Measurements from ENCODE around the gene CLDN19.
A peak's percentile ranks its signal among the peaks of the same experiment; 100 is the strongest.
"Not testable (repeated sequence)": the region's sequence is repeated elsewhere in the genome, so short reads cannot be mapped to it uniquely, and the experiment has no call there.

The CLDN19 gene

GRCh38 chr1:42758641-42759040 is 18.6 kb upstream of the CLDN19 start:
- DNase-seq, result no peak

- DNase-seq, result no peak
These were observed 17.8 kb upstream of the CLDN19 start for GRCh38 chr1:42757892-42758275.

GRCh38 chr1:42756956-42757891 is 17.2 kb upstream of the CLDN19 start:
- peak; percentile 15 to 34 for DNase-seq

- no peak for DNase-seq
These were observed 13.0 kb upstream of the CLDN19 start for GRCh38 chr1:42753070-42753469.

GRCh38 chr1:42752284-42752683 is 12.2 kb upstream of the CLDN19 start:
- DNase-seq, result no peak

- not testable (repeated sequence) for DNase-seq
These were observed 11.6 kb upstream of the CLDN19 start for GRCh38 chr1:42751511-42752070.

- no peak for DNase-seq
These were observed 10.0 kb upstream of the CLDN19 start for GRCh38 chr1:42750041-42750440.

- DNase-seq, result no peak
These were observed 8.7 kb upstream of the CLDN19 start for GRCh38 chr1:42748461-42749410.

GRCh38 chr1:42748021-42748420 is 8.0 kb upstream of the CLDN19 start:
- no peak for DNase-seq

- DNase-seq, result peak; percentile 31 to 40
These were observed 7.1 kb upstream of the CLDN19 start for GRCh38 chr1:42747125-42747524.

GRCh38 chr1:42746436-42747105 is 6.5 kb upstream of the CLDN19 start:
- DNase-seq, result no peak

GRCh38 chr1:42745851-42746250 is 5.8 kb upstream of the CLDN19 start:
- no peak for DNase-seq

- no peak for DNase-seq
These were observed 4.0 kb upstream of the CLDN19 start for GRCh38 chr1:42744148-42744413.

- DNase-seq, result no peak
These were observed 3.5 kb upstream of the CLDN19 start for GRCh38 chr1:42743317-42744147.

- DNase-seq, result no peak
These were observed 2.7 kb upstream of the CLDN19 start for GRCh38 chr1:42742617-42743316.

GRCh38 chr1:42742141-42742540 is 2.1 kb upstream of the CLDN19 start:
- no peak for DNase-seq

GRCh38 chr1:42741706-42742105 is 1.7 kb upstream of the CLDN19 start:
- no peak for DNase-seq

- no peak for DNase-seq
These were observed 980 bp upstream of the CLDN19 start for GRCh38 chr1:42740851-42741580.

- no peak for DNase-seq
These were observed 1.3 kb downstream of the CLDN19 start for GRCh38 chr1:42738678-42739226.

- DNase-seq, result no peak
These were observed 1.9 kb downstream of the CLDN19 start for GRCh38 chr1:42737986-42738677.
